HPDE6-E6E7 (cell line): ENCODE data around the gene CCR7.
"Not testable (repeated sequence)": the region's sequence is repeated elsewhere in the genome, so short reads cannot be mapped to it uniquely, and the experiment has no call there.

Experiments
- DNase-seq: peaks from one replicate; pipeline ENCODE4 v3.0.0; 2011; ENCODE audit warnings: missing footprints; ENCODE audit errors: extremely low spot score

The CCR7 gene

DNA sequence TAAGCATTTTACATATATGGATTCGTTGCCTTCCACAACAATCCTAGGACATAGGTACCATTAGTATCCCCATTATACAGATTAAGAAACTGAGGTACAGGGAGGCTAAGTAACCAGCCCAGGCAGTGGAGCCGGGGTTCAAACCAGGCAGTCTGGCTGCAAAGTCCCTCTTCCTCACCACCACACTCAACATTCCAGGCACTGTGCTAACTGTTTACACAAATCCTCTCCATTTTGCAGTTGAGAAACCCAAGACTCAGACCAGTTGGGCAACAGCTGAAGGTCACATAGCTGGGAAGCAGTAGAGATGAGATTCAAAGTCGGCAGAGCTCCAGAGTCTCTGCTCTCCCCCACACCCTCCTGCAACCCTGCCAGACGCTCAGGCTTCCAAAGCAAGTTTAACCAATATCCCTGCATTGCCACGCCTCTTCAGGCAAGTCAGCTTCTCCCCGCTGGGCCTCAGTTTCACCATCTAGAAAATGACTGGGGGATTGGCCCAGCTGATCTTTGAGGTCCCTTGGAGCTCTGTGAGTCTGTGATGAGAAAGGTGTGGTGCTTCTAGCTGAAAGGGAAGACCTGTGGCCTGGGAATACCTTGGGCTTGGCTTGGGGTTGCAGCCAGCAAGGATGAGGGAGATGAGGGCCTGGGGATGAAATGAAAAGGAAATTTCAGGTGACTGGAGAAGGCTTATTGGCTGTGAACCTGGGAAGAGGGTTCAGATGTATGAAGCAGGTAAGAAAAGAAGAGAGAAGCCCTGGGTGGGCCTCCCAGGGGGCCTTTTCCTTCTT is 14.0 kb downstream of the CCR7 start:
- DNase-seq = no peak

DNA sequence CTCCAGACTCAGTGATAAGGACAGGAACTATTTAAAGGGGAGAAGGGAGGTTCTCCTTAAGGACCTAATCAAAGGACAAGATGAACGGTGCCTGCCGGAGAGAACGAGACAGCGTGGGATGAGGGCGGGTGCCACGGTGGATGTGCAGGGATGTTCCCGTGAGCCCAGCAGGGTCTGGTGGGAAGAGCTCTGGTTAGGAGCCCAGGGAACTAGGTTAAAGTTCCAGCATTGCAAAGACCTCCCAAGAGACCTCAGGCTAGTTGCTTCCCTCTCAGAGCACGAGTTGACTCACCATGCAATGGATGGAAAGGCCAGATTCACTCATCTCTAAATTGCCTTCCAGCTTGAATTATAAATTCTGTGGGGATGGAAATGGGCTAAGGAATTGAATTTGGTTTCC is 14.7 kb downstream of the CCR7 start:
- DNase-seq = no peak

DNA sequence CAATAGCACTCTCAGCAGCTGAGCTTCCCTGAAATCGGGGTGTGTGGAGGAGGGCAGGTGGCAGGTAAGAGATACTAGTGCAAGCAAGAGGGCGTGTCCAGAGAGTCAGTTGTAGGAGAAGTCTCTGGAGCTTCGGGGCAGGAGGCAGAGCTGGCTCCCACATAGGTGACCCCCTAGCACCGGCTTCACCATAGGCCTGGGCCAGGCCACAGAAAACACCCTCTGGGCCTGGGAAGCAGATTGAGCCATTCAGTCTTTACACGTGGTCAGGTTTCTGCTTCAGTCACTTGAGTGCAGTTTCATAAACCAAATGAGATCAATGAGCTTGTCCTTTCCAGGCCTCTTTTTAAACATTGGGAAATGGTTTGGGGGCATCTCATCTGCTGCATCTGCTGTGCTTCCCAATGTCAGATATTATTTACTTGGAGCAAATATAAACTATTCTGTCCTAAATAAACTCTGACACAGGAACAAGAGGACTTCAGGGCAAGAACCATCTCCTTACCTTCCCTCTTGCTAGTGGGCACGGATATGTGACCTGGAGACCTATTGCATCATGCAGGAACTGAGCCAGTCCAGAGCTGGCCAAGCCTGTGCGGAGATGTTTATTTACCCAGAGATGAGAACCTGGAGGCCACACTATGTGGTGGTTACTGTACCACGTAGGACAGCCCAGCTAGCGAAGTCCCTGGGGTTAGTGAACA is 16.1 kb downstream of the CCR7 start:
- no peak for DNase-seq

DNA sequence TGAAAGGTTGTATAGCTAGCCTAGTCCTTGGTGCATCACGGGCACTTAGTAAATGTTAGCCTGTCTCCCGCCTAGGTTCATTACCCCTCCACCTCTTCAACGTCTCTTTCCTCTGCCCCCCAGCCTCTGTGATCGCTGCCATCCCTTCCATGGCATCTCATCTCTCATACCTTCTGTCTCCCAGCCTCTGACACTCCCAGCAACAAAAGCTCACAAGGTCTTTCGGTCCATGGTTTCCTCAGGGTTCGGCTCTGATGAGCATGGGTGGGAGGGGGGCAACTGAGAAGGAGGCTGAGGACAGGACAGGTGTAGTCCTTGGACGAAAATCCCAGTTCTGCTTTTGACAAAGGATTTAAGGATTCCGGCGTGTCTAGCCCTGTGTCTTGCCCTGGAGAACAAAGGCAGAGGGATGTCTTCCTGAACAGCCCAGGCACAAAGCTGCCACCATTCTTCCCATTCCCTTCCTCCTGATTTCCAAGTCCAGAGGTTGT is 16.7 kb downstream of the CCR7 start:
- DNase-seq = no peak

DNA sequence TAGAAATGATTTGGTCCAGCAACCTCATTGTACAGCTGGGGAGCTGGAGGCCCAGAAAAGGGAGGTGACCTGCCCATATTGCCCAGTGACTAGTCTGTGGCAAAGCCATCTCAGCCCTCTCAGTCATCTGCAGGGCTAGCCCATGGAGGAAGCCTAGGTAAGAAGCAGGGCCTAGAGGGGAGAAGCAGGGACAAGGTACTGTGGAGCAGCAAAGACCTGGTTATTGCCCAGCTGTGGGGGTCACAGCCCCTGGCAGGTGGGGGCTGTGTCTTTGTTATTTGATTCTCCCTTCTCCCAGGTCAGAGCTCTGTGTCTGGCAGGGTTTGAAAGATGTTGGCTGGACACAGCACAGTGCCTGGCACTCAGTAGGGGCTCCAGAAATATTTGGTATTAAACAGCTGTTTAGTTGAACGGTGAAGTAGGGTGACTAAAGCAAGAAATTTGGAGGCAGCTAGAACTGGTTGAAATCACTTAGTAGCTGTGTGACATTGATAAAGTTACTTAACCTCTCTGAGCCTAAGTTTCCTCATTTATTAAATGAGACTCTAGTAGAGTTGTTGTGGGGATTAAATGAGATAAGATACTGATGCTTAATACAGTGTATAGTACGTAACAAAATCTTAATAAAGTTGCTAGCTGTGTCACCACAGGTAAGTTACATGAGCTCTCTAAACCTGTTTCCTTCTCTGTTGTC is 17.3 kb downstream of the CCR7 start:
- DNase-seq = no peak

DNA sequence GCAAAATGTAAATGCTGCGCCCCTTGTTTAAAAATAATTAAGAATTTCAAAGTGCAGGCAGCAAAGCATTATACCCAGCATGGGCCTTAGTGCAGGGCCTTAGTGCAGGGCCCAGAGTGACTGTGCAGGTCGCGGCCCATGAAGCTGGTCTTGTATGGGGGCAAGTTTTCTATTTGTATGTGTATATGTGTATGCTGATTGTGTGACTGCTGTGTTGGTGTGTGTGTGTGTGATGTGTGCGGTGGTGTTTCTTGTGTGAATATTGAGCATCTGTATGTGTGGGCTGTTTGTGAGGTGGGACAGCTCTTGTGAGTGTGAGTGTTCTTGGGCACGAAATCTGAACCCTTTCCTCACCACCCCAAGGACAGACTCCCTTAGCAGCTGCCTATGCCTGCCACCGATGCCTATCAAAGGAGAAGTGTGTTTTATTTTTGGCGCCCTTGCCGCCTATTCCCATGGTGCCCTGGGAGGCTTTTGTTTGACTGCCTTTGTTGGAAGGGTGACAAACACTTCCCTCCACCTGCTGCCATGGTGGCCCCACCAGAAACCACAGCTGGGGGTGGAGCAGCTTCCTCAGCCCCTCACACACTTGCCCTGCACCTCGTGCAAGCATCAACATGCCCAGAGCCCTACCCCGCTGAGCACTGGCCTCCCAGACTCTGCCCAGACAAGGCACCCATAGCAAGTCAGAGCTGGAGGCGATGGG is 18.0 kb downstream of the CCR7 start:
- peak; percentile 90 for DNase-seq

DNA sequence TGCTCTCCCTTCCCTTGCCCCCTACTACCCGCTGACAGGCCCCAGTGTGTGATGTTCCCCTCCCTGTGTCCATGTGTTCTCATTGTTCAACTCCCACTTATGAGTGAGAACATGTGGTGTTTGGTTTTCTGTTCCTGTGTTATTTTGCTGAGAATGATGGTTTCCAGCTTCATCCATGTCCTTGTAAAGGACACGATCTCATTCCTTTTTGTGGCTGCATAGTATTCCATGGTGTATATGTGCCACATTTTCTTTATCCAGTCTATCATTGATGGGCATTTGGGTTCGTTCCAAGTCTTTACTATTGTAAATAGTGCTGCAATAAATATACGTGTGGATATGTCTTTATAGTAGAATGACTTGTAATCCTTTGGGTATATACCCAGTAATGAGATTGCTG is 18.8 kb downstream of the CCR7 start:
- not testable (repeated sequence) for DNase-seq

DNA sequence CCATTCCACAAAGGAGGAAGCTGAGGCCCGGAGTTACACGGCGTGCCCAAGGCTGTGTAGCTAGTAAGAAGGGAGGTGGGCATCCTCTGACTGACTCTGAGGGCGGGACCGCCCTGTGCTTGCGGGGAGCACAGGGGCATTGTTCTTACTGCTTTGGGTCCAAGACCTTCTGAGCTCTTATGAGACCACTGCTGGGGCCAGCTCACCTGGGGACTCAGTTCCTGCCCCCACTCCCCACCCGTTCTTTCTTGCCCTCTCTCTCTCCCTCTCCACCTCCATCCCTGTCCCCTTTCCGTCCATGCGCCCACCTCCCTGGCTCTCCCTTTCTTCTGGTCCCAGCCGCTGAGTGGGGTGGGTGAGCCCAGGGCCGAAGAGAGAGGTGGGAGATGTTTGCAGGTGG is 19.6 kb downstream of the CCR7 start:
- DNase-seq = no peak

DNA sequence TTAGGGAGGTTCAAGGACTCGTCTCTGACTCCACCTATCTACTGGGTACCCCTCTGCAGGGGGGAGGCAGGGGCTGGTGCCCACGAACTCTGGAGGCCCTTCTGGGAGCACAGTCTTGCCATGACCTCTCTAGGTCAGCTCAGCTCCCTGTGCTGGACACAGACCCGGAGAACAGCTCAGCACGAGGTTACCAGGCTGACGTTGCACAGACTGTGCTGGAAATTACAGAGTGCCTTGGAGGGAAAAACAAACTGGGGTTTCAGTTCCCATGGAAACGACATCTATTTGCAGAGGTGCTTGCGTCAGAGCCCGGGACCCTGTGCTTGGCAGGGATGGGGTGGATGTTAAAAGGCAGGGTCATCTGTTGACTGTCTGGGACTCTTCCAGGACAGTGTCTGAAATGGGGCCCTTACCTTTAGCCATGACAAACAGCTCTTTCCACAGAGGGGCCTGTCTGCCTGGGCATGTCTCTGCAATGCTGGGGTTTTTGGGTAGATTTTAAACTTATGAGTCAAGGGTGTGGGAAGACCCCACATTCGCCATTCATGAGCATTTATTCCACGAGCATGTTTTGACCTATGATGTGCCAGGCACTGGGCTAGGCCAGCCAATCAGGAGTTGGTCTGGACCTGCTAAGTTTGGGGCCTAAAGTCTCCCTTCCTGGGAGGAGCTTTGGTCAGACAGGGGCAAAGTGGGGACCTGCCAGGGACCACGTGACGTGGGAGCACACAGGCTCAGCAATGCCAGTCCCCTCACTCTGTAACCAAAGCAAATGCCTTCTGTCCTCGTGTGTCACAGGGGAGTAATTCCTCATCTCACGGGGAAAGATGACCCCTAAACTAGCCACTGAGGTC is 22.5 kb downstream of the CCR7 start:
- DNase-seq = peak; percentile 53

DNA sequence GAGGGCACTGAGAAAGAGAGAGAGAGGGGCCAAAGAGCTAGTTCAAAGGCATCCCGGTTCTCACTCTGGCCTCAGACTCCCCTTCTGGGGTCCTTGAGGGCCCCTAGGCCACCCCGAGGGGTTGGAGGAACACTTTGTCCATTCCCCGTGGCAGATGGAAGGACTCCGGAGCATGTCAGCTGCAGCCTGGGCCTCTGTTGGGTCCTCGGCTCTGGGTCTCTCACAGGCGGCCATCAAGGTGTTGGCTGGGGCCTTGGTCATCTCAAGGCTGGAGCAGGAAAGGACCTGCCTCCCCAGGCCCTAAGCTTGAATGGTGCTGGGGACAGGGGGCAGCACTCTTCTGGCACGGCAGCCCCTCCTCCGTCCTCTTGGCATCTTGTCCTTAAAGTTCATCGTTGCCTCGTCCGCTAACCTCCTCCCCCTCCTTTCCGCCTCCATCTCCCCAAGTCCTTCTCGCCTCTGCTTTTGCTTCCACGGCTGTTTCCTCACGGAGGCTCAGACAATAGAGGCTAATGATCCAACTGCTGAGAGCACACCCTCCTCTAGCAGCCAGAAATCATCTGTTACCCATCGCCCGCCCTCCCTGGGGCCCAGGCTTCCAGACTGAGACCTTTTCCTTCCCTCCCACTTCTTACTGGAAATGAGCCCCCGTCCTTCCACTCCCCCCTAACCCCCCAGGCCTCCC is 23.3 kb downstream of the CCR7 start:
- DNase-seq = no peak

DNA sequence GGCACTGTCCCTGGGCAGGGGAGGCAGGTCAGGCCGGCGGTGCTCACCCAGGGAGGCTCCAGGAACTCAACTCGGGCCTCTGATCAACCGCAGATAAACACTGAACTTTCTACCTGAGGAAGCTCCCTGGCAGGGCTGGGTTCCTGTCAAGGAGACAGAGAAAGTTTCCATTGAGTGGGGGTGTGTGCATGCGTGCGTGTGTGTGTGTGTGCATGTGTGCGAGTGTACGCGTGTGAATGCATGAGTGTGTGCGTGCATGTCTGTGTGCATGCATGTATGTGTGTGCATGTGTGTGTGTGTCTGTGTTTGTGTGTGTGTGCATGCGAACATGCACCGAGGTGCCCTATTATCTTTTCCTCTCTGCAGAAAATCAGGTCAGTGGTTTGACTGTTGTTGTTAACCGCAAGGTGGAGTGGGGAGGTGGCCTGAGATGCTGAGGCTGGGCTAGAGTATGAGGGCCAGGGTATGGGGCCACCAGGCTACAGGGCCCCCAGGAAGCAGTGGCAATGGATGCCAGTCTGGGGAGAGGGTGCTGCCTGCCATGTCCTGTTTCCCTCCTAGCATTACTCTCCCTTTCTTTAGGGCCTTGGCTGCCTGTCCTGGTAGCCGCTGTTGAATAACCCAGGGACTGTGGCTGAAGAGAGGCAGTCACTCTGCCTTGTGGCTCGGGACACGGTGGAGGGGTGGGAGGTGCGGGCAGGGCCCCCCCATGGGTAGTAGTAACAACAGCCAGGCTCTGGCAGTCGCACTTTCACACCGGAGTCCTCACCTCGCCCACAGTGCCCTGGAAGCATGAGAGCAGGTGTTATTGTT is 24.0 kb downstream of the CCR7 start:
- no peak for DNase-seq

DNA sequence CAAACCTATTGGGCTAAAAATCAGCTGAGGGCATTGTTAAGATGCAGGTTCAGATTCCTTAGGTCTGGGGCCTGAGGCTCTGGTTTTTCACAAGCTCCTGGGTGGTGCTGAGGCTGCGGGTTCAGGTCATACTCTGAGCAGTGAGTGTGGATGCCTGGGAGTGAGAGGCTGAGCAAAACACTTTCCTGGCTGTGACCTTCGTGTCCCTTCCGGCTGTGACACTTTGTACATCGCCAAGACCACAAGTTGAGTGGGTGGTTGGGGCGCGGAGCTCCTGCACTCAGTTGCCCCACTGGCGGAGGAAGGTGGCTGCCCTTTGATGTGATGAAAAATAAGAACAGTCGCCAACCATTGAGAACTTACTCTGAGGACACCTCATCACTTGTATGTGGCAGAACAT is 24.8 kb downstream of the CCR7 start:
- no peak for DNase-seq

DNA sequence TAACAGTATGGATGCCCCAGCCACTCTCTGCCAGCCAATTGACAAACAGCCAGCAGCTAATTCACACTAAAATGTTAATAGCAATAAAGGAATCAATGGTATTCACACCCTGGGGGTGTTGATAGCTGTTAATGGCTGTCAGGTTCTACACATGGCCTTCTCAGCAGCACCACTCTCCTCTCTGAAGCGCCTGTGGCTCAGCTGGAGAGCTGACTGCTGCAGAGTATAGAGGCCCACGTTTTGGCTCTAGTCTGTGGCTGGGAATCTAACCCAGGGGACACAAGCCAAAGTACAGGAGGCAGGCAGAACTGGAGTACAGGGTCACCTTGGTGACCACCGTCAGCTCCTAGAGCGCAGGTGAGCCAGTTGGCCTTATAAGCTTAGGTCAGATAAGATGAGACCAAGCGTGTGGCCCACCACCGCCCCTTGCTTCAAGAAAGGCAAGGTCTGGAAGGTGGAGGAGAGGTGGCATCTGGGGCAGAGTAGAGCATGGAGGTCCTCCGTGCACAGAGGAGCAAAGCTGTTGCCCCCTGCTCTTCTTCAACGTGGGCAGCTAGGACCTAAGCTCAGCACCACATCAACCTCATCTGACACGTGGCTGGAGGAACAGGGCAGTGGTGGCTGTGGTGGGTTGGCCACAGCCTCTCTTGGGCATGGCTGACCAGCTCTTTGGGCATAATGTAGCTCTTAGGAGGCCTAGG is 25.4 kb downstream of the CCR7 start:
- no peak for DNase-seq

DNA sequence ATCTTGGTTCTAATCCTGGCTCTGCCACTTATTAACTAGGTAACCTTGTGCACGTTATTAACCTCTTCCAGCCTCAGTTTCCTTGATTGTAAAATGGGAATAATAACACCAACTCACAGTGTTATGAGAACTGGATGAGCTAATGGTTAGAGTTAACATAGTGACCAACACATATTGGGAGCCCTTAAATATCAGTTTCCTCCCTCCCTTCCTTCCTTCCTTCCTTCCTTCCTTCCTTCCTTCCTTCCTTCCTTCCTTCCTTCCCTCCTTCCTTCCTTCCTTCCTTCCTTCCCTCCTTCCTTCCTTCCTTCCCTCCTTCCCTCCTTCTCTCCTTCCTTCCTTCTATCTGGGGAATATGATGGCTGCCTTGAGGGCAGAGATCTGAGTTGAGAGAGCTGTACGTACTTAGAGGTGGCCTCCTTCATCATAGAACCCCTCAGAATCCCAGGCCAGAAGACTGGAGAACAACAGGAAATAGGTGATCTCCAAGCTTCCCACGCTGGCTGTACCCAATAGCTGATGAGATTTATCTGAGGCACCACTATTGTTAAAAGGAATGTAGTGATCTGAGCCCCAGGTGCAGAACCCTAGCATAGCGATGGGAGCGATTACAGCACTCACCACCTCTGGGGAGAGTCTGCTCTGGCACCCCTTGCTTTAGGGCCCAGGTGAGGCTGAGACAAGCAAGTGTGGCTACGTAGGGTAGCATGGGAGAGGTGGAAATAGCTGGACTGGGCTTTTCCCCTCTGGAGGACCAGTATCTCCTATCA is 26.2 kb downstream of the CCR7 start:
- DNase-seq = no peak

DNA sequence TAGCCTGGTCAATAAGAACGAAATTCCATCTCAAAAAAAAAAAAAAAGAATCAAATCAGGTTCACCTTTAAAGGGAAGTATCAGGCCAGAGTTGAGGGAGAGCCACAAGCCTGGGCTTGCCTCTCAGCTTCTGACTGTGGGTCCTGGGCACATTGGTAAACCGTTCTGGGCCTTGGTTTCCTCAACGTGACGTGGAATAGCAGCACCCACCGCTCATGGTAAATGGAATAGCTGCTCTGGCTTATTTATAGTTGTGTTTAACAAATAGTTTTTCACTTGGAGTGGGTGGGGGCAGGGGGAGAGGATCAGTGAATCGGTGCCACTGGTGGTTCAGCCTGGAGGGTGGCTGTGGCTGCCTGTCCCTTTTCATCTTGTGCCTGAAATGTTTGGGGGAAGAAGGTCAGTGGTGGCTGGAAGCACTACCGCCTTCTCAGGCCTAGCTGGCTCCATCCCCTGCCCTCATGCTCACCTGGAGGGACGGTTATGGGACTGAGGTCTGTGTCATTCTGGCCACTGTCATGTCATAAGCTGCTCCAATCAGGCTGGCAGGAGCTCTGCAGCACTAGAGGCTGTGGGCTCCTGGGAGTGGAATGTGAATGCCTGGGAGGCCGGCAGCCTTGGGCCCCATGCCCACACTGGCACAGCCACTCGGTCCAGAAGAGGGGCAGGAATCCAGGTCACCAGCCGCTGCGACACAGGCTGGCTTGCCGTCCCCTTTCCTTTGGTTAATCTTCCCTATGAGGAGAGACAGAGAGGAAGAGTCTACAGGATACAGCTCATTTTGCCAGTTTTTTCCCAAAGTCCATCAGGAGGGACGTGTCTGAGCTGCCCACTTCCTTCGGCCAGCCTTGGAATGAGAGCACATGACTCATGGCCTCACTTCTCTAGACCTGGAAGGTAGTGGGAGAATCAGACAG is 27.0 kb downstream of the CCR7 start:
- peak; percentile 57 for DNase-seq

DNA sequence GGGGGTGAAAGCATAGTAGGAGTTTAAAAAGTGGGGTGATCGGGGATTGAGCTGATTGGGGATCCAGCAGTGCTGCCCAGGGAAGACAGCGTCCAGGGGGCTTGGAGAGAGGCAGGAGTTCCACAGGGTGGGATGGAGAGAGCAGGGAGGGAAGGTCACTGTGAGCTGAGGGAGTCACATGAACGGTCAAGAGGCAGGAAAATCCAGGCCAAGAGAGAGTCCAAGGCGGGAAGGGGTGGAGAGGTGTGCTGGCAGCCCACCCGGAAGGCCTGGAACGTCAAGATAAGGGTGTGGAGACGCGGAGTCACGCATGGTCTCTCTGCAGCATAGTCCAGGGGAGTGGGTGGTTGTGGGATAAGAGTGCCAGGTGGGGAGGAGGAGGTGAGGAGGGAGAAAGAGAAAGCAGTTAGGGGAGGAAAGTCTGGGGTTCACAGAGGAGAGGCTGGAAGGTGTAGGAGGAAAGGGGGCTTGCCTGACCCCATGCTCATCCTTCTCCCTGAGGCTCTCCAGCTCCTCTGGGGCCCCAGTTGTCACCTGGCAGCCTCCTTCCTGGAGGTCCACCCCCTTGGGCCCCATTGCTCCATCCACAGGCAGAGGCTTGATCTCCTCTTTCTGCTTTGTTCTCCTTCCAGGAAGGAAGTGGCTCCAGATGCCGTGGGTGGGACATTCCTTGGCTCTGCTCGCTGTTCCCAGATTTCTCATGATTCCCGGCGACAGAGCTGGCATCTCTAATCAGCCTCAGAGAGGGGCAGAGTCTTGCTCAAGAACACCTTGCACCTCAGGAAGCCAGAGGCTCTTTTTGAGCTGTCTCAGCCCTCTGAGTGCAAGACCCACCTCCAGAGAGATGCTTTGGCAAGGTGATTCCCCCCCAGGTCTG is 28.7 kb downstream of the CCR7 start:
- DNase-seq = no peak
